ENCODE data around the gene LCE2D.

DNA sequence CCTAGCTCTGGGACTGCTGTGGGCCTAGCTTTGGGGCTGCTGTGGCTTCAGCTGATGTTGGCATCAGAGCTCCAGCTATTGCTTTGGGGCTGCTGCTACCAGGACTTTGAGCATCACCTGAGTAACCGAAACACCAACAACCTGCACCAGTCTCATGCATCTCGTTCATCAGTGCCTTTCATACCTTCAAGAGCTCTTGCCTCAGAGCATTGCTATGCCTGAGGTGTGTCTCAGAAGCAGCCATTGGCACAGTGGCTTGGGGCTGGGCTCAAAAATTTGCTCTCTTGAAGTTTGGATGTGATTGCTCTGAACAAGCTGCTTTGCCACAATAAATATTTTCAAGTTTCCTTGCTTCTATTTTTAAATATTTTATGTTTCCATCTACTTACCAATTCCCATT, 6.7 kb upstream of the LCE2D start:
- TF ChIP-seq POLR2AphosphoS5 (IDR thresholded peaks at IDR 0.05) (no peak), POLR2A (IDR thresholded peaks at IDR 0.05) (no peak), EP300 (IDR thresholded peaks at IDR 0.05) (no peak)
- TF ChIP-seq, protein P1, sequence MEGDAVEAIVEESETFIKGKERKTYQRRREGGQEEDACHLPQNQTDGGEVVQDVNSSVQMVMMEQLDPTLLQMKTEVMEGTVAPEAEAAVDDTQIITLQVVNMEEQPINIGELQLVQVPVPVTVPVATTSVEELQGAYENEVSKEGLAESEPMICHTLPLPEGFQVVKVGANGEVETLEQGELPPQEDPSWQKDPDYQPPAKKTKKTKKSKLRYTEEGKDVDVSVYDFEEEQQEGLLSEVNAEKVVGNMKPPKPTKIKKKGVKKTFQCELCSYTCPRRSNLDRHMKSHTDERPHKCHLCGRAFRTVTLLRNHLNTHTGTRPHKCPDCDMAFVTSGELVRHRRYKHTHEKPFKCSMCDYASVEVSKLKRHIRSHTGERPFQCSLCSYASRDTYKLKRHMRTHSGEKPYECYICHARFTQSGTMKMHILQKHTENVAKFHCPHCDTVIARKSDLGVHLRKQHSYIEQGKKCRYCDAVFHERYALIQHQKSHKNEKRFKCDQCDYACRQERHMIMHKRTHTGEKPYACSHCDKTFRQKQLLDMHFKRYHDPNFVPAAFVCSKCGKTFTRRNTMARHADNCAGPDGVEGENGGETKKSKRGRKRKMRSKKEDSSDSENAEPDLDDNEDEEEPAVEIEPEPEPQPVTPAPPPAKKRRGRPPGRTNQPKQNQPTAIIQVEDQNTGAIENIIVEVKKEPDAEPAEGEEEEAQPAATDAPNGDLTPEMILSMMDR (IDR thresholded peaks at IDR 0.05): no peak
